HepG2 (cell line): Measurements from ENCODE around the gene CCDC122.

Experiments used
- CBX5 ChIP-seq: sonication (generic); formaldehyde crosslinking; IDR thresholded peaks from 2 replicates; pipeline ENCODE4 v1.4.0; 2020; ENCODE audit warnings: missing genetic modification reagents, borderline replicate concordance
- DDIT3 ChIP-seq: sonication (generic); formaldehyde crosslinking; IDR thresholded peaks from 2 replicates; pipeline ENCODE4 v1.4.0; 2020; ENCODE audit warnings: mild to moderate bottlenecking, missing genetic modification reagents
- JUND ChIP-seq: sonication (generic); formaldehyde crosslinking; IDR thresholded peaks from 2 replicates; pipeline ENCODE4 v1.8.0; 2022; ENCODE audit warnings: mild to moderate bottlenecking, missing genetic modification reagents
- MEIS2 ChIP-seq: sonication (generic); formaldehyde crosslinking; IDR thresholded peaks from 2 replicates; pipeline ENCODE4 v1.9.0; 2021; ENCODE audit warnings: mild to moderate bottlenecking, missing genetic modification reagents
- SNAPC4 ChIP-seq: sonication (generic); formaldehyde crosslinking; IDR thresholded peaks from 2 replicates; pipeline ENCODE4 v1.4.0; 2020; ENCODE audit warnings: mild to moderate bottlenecking, missing genetic modification reagents
- YEATS4 ChIP-seq: sonication (generic); formaldehyde crosslinking; IDR thresholded peaks from 2 replicates; pipeline ENCODE4 v1.4.0; 2020; ENCODE audit warnings: missing genetic modification reagents, borderline replicate concordance
- YY1 ChIP-seq: IDR thresholded peaks from 2 replicates; pipeline ENCODE4 v1.6.1; 2011; ENCODE audit warnings: low read length, low read depth, moderate library complexity, mild to moderate bottlenecking; ENCODE audit not compliant: insufficient read depth, insufficient replicate concordance
- ZNF24 ChIP-seq: fragments of 450-650 bp; IDR thresholded peaks from 2 replicates; pipeline ENCODE4 v1.6.1; 2017; ENCODE audit warnings: antibody characterized with exemption, mild to moderate bottlenecking
- ZNF768 ChIP-seq: sonication (generic); formaldehyde crosslinking; IDR thresholded peaks from 2 replicates; pipeline ENCODE4 v1.4.0; 2020; ENCODE audit warnings: missing genetic modification reagents
- TF ChIP-seq, protein P1 (sequence below): sonication (generic); formaldehyde crosslinking; IDR thresholded peaks from 2 replicates; pipeline ENCODE4 v1.5.0; 2020; ENCODE audit warnings: mild to moderate bottlenecking, missing genetic modification reagents, moderate library complexity

GRCh38 chr13:43797159-43797558, 82.4 kb downstream of the CCDC122 start:
- no peak for TF ChIP-seq DDIT3 (CRISPR knock-in tag)
- no peak for TF ChIP-seq MEIS2
- TF ChIP-seq CBX5 = no peak
- no peak for TF ChIP-seq ZNF24
- no peak for TF ChIP-seq YY1
- no peak for TF ChIP-seq YEATS4 (CRISPR knock-in tag)
- TF ChIP-seq ZNF768 = no peak
- no peak for TF ChIP-seq SNAPC4 (CRISPR knock-in tag)
- TF ChIP-seq JUND (CRISPR knock-in tag) = no peak
- TF ChIP-seq, protein P1, sequence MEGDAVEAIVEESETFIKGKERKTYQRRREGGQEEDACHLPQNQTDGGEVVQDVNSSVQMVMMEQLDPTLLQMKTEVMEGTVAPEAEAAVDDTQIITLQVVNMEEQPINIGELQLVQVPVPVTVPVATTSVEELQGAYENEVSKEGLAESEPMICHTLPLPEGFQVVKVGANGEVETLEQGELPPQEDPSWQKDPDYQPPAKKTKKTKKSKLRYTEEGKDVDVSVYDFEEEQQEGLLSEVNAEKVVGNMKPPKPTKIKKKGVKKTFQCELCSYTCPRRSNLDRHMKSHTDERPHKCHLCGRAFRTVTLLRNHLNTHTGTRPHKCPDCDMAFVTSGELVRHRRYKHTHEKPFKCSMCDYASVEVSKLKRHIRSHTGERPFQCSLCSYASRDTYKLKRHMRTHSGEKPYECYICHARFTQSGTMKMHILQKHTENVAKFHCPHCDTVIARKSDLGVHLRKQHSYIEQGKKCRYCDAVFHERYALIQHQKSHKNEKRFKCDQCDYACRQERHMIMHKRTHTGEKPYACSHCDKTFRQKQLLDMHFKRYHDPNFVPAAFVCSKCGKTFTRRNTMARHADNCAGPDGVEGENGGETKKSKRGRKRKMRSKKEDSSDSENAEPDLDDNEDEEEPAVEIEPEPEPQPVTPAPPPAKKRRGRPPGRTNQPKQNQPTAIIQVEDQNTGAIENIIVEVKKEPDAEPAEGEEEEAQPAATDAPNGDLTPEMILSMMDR = no peak
